Endothelial cell (in vitro differentiated cells): Measurements from ENCODE around the gene CXCR4. TPM values are rescaled to one million over a fixed set of nuclear protein-coding genes. Genes with fewer than 3 reads are reported as not detected.

Experiments used
- DNase-seq: peaks from one replicate; pipeline ENCODE4 v3.0.0; 2021; ENCODE audit warnings: low spot score
- H3K27ac Mint-ChIP-seq: one replicate; pipeline ENCODE4 v1.8.0; 2021; ENCODE audit warnings: mixed read lengths, inconsistent platforms; ENCODE audit not compliant: unreplicated experiment
- H3K27me3 Mint-ChIP-seq: one replicate; pipeline ENCODE4 v1.8.0; 2021; ENCODE audit warnings: mild to moderate bottlenecking, moderate library complexity, mixed read lengths, inconsistent platforms; ENCODE audit not compliant: unreplicated experiment
- H3K36me3 Mint-ChIP-seq: one replicate; pipeline ENCODE4 v1.8.0; 2021; ENCODE audit warnings: mild to moderate bottlenecking, low read depth, mixed read lengths, inconsistent platforms; ENCODE audit not compliant: unreplicated experiment
- H3K4me1 Mint-ChIP-seq: one replicate; pipeline ENCODE4 v1.8.0; 2021; ENCODE audit warnings: mild to moderate bottlenecking, mixed read lengths, inconsistent platforms; ENCODE audit not compliant: unreplicated experiment
- H3K4me3 Mint-ChIP-seq: one replicate; pipeline ENCODE4 v1.8.0; 2021; ENCODE audit warnings: mild to moderate bottlenecking, mixed read lengths, inconsistent platforms; ENCODE audit not compliant: unreplicated experiment
- H3K9me3 Mint-ChIP-seq: one replicate; pipeline ENCODE4 v1.8.0; 2021; ENCODE audit warnings: mixed read lengths, inconsistent platforms; ENCODE audit not compliant: unreplicated experiment
- CTCF ChIP-seq: fragments of 200-600 bp; sonication (generic); IDR thresholded peaks from one replicate; pipeline ENCODE4 v1.5.0; 2021; ENCODE audit warnings: antibody characterized with exemption; ENCODE audit not compliant: unreplicated experiment
- long read RNA-seq: library from polyadenylated mRNA; unstranded; transcript quantifications from one replicate; pipeline ENCODE4 v2.0.0, GENCODE V29; 2020; ENCODE audit not compliant: unreplicated experiment
- total RNA-seq: library from RNA; stranded (reverse); fragmentation: NEBNext Ultra II Directional; extraction: Animal tissue kit (Norgen Biotek cat#: 25700); gene quantifications from one replicate; pipeline ENCODE4 v1.2.1, GENCODE V29; 2021; ENCODE audit not compliant: unreplicated experiment

CXCR4 gene
- total RNA-seq: 255 TPM
- long read RNA-seq, transcript CXCR4-202 (1 exons, 1,895 nt): minor isoform, 11 of 379 reads
- long read RNA-seq, transcript CXCR4-201 (2 exons, 1,682 nt): major isoform, 365 of 379 reads
- long read RNA-seq, partial matches to known transcripts: 0 of 379 reads
- long read RNA-seq, other reads (novel, unspliced or antisense): 3 of 379 reads

- Mint-ChIP-seq H3K4me1 (peaks cover 42% of the 10 kb centered on the region), H3K9me3 (no peaks in the 10 kb centered on the region), H3K27ac (peak within 1 kb of the TSS; percentile 24), H3K27me3 (peaks cover 11% of the 10 kb centered on the region), H3K36me3 (peaks cover 28% of the 10 kb centered on the region), H3K4me3 (peak within 1 kb of the TSS; percentile 97)
- DNase-seq: peak; percentile 86
- TF ChIP-seq CTCF: no peak
Measured at GRCh38 chr2:136117909-136118818, at the start of gene CXCR4. Gene CXCR4, minus strand, starts transcription at chr2:136118149. Its CDS starts 89 bp downstream, at chr2:136118060.

DNA sequence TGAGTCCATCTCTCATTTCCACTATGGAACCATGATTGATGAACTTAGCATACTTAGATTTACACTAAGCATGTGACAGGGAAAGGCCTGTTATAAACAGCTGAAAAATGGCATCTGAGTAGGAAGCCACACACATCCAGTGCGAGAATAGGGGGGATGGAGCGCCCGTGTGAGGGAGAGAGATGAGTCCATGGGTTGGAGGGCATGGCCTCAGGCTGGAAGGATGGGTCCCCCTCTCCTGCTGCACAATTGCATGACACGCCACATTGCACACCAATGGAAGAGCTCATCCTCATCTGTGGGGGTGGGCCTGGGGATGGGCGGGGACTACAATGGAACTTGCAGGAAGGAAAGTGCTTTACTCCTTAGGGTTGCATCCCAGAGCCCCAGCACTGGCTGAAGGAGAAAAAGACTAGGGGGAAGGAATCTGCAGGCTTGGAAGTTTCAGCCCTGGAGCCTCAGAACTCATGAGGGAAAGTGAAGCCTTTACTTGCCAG lies 46.4 kb upstream of the CXCR4 start:
- H3K4me3 Mint-ChIP-seq: no peak overlapping the region
- H3K27ac Mint-ChIP-seq: no peak overlapping the region
- H3K36me3 Mint-ChIP-seq: no peaks in the 10 kb centered on the region
- no peak for TF ChIP-seq CTCF
- H3K4me1 Mint-ChIP-seq: peaks cover 18% of the 10 kb centered on the region
- no peaks in the 10 kb centered on the region for H3K9me3 Mint-ChIP-seq
- DNase-seq: no peak
- no peaks in the 10 kb centered on the region for H3K27me3 Mint-ChIP-seq

- H3K36me3 Mint-ChIP-seq: no peaks in the 10 kb centered on the region
- H3K4me1 Mint-ChIP-seq: peaks cover 1% of the 10 kb centered on the region
- H3K27me3 Mint-ChIP-seq: no peaks in the 10 kb centered on the region
- TF ChIP-seq CTCF: no peak
- no peak overlapping the region for H3K27ac Mint-ChIP-seq
- no peak for DNase-seq
- H3K4me3 Mint-ChIP-seq: no peak overlapping the region
- H3K9me3 Mint-ChIP-seq: no peaks in the 10 kb centered on the region
Measured at GRCh38 chr2:136162438-136162837, 44.5 kb upstream of the CXCR4 start.

DNA sequence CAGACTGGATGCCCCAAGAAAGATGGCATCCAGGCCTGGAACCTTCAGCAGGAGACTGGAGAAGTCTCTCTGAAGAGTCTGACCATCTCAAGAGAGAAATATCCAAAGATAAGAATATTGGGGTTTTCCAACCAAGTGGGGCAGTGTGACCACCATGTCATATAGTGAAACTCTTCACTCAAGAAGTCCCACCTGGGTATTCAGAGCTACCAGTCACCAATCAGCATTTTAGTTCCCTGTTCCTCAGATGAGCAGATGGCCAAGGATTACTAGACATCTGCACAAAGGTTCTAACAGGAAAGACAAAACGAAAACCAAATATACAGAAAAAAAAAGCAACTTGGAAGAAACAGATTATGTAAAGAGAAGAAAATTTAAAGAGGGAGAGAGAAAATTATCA lies 38.5 kb upstream of the CXCR4 start:
- TF ChIP-seq CTCF: no peak
- no peak for DNase-seq
- no peaks in the 10 kb centered on the region for H3K9me3 Mint-ChIP-seq
- no peak overlapping the region for H3K27ac Mint-ChIP-seq
- H3K4me3 Mint-ChIP-seq: no peak overlapping the region
- H3K36me3 Mint-ChIP-seq: no peaks in the 10 kb centered on the region
- H3K4me1 Mint-ChIP-seq: no peaks in the 10 kb centered on the region
- no peaks in the 10 kb centered on the region for H3K27me3 Mint-ChIP-seq

DNA sequence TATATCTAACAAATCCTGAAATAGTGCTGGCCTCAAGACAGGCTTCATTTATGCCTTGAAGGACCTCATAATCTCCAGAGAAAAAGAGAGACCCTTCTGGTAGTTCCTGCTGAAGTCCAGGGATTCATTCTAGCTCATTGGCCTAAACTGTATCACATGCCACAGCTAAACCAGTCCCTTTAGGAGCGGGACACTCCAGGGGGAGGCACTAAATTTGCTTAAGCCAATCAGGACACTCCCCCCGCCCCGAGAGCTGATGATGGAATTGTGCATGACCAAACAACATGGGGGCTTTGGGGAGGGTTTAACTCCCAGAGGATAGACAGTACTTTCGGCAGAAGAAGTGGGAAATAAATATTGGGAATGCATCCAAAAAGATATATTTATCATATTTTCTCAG lies 36.4 kb upstream of the CXCR4 start:
- no peak for DNase-seq
- H3K36me3 Mint-ChIP-seq: no peaks in the 10 kb centered on the region
- no peaks in the 10 kb centered on the region for H3K27me3 Mint-ChIP-seq
- no peak overlapping the region for H3K27ac Mint-ChIP-seq
- no peak for TF ChIP-seq CTCF
- no peak overlapping the region for H3K4me3 Mint-ChIP-seq
- H3K4me1 Mint-ChIP-seq: no peaks in the 10 kb centered on the region
- no peaks in the 10 kb centered on the region for H3K9me3 Mint-ChIP-seq
